Lung (tissue), 12 donors: Measurements from ENCODE around the gene GNAI2. TPM values are rescaled to one million over a fixed set of nuclear protein-coding genes. Genes with fewer than 3 reads are reported as not detected.

ENCODE experiments used
- ATAC-seq: fragments of 200-7000 bp; cut with Tn5 transposase; one replicate; pipeline ENCODE4 v1.9.1; 2020; ENCODE audit warnings: moderate number of reproducible peaks; ENCODE audit not compliant: insufficient read depth, low FRiP score
- DNase-seq, 3 donors: peaks; one replicate each; pipeline ENCODE4 v3.0.0-alpha.2; 2013 to 2017
- H3K27ac ChIP-seq, 2 donors: one replicate each; pipeline ENCODE4 v1.5.1; 2013; ENCODE audit warnings: mild to moderate bottlenecking in 2 of 2, moderate library complexity in 2 of 2, control low read depth in 1 of 2, inconsistent platforms in 1 of 2, low read depth in 1 of 2, low read length in 1 of 2
- H3K27me3 ChIP-seq, 3 donors: one replicate each; pipeline ENCODE4 v1.5.1; 2013; ENCODE audit warnings: low read length in 2 of 3; ENCODE audit not compliant: control insufficient read depth in 3 of 3, insufficient read depth in 3 of 3
- H3K36me3 ChIP-seq, 4 donors: one replicate each; pipeline ENCODE4 v1.5.1; 2013; ENCODE audit warnings: low read length in 4 of 4, mild to moderate bottlenecking in 1 of 4, moderate library complexity in 1 of 4; ENCODE audit not compliant: control insufficient read depth in 4 of 4, insufficient read depth in 4 of 4
- H3K4me1 ChIP-seq, 5 donors: one replicate each; pipeline ENCODE4 v1.5.1; 2013; ENCODE audit warnings: low read length in 5 of 5, mild to moderate bottlenecking in 2 of 5, moderate library complexity in 1 of 5; ENCODE audit not compliant: control insufficient read depth in 5 of 5, insufficient read depth in 5 of 5
- H3K4me3 ChIP-seq: one replicate; pipeline ENCODE4 v1.5.1; 2013; ENCODE audit warnings: mild to moderate bottlenecking, control low read depth, moderate library complexity
- H3K9ac ChIP-seq, 2 donors: one replicate each; pipeline ENCODE4 v1.5.1; 2013; ENCODE audit warnings: low read length in 2 of 2, control low read depth in 1 of 2; ENCODE audit not compliant: insufficient read depth in 1 of 2
- H3K9me3 ChIP-seq, 4 donors: one replicate each; pipeline ENCODE4 v1.5.1; 2013; ENCODE audit warnings: low read length in 3 of 4, mild to moderate bottlenecking in 1 of 4, moderate library complexity in 1 of 4; ENCODE audit not compliant: control insufficient read depth in 4 of 4, insufficient read depth in 3 of 4
- CTCF ChIP-seq: IDR thresholded peaks from 2 replicates; pipeline ENCODE4 v1.5.1; 2012; ENCODE audit warnings: mild to moderate bottlenecking; ENCODE audit errors: control extremely low read depth, extremely low read depth
- WGBS, 2 donors: extraction: QIAGEN DNeasy Blood & Tissue Kit; methylation state at CpG; one replicate each; pipeline ENCODE4 v1.1.7; 2013; 5-methylcytosine and 5-hydroxymethylcytosine counted together
- polyA plus RNA-seq, 2 donors: library from polyadenylated mRNA; stranded (reverse); fragments of 200-250 nt; gene quantifications; one replicate each; pipeline ENCODE4 v1.2.1, GENCODE V29; 2013
- total RNA-seq, 2 donors: library from RNA; depleted of rRNA in 1 of 2; stranded (reverse); fragments of >200 nt in 1 of 2; gene quantifications; one replicate each; pipeline ENCODE4 v1.2.1, GENCODE V29; 2014 to 2021
- donor health status: control.
- donor health status: control.
- donor health status: Bipolar disorder and iron deficiency.
- donor health status: healthy.
- donor health status: DM: yes; HTN: yes; CAD: no.

The GNAI2 gene
- total and polyA plus RNA-seq, 4 donors = 217 to 364 (median 278) TPM

DNA sequence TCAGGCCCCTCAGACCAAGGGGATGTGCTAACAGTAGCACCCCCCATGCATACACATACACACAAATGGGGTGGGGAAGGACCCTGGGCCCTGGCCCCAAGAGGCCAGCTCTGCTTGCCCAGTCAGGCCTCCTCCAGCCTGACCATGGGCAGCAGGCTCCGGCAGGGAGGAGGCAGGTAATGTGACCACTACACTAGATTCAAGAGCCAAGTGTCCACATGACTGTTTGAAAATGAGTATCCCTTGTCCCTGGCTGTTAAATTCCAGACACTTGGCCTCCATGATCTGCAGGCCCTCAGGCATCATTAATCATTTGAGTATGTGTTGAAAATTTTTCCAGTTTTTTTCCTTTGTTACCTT, 13.9 kb upstream of the GNAI2 start:
- H3K27ac ChIP-seq = no peak overlapping the region
- 70 to 83% methylated on average over 1 of the region's 1 CpG for WGBS, 2 donors
- ATAC-seq = no peak

GRCh38 chr3:50224639-50225038, 11.4 kb upstream of the GNAI2 start:
- TF ChIP-seq CTCF = no peak
- Histone ChIP-seq H3K27ac (no peak overlapping the region), H3K36me3 (no peaks in the 10 kb centered on the region), H3K27me3 (no peaks in the 10 kb centered on the region), H3K9ac (no peak overlapping the region), H3K4me1 (peaks cover 0 to 24% (median 0%) of the 10 kb centered on the region in 5 donors), H3K9me3 (no peaks in the 10 kb centered on the region), H3K4me3 (no peak overlapping the region)
- WGBS, 2 donors = 74 to 83% methylated on average over 5 of the region's 5 CpGs
- ATAC-seq = no peak
- no peak for DNase-seq

More for the DNA sequence above, 13.9 kb upstream of the GNAI2 start:
- no peak for TF ChIP-seq CTCF
- Histone ChIP-seq H3K4me1 (peaks cover 0 to 12% (median 0%) of the 10 kb centered on the region in 5 donors), H3K36me3 (no peaks in the 10 kb centered on the region), H3K4me3 (no peak overlapping the region), H3K27me3 (no peaks in the 10 kb centered on the region), H3K9ac (no peak overlapping the region), H3K9me3 (no peaks in the 10 kb centered on the region)
- DNase-seq = no peak

DNA sequence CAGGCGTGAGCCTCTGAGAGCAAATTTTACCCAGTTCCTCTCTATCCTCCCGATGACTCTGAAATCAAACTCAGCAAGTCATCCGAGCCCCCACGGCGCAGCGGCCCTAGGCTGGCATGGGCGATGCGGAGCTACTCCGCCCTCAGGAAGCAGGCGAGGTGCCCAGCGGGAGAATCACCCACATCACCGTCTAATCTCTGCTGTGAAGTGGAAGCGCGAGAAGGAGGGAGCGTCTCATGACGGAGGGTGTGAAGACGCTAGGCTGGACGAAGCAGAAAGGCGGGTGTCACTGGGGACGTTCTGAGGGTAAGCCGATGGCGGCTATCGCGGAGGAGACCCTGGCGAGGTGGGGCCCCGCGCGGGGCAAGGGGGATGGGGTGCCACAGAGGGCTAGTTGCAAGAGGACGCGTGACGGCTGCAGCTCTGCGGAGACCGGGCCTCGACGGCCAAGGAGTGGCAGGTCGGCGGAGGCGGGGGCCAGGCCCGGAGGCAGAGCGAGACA, 9.1 kb upstream of the GNAI2 start:
- peak overlapping the region; percentile 24 to 50 for H3K27ac ChIP-seq
- DNase-seq (peak in 1 of 3 donors; percentile 58), ATAC-seq (peak; percentile 7)
- peaks cover 0 to 18% (median 0%) of the 10 kb centered on the region in 5 donors for H3K4me1 ChIP-seq
- H3K4me3 ChIP-seq = peak overlapping the region; percentile 7
- peak overlapping the region in 1 of 2 donors; percentile 38 for H3K9ac ChIP-seq
- no peaks in the 10 kb centered on the region for H3K27me3 ChIP-seq
- no peaks in the 10 kb centered on the region for H3K9me3 ChIP-seq
- H3K36me3 ChIP-seq = no peaks in the 10 kb centered on the region
- no peak for TF ChIP-seq CTCF
- WGBS, 2 donors = 0 to 1% methylated on average over 28 to 40 of the region's 40 CpGs
